ENCODE results near the gene OPA1. TPM values are rescaled to one million over a fixed set of nuclear protein-coding genes. Genes with fewer than 3 reads are reported as not detected.

OPA1 gene
- total RNA-seq, 4 donors from 2014 or later = 33.0 to 57.4 (median 39.4) TPM

- no peak for TF ChIP-seq POLR2A (IDR thresholded peaks at IDR 0.05)
- TF ChIP-seq, protein P1, sequence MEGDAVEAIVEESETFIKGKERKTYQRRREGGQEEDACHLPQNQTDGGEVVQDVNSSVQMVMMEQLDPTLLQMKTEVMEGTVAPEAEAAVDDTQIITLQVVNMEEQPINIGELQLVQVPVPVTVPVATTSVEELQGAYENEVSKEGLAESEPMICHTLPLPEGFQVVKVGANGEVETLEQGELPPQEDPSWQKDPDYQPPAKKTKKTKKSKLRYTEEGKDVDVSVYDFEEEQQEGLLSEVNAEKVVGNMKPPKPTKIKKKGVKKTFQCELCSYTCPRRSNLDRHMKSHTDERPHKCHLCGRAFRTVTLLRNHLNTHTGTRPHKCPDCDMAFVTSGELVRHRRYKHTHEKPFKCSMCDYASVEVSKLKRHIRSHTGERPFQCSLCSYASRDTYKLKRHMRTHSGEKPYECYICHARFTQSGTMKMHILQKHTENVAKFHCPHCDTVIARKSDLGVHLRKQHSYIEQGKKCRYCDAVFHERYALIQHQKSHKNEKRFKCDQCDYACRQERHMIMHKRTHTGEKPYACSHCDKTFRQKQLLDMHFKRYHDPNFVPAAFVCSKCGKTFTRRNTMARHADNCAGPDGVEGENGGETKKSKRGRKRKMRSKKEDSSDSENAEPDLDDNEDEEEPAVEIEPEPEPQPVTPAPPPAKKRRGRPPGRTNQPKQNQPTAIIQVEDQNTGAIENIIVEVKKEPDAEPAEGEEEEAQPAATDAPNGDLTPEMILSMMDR (IDR thresholded peaks at IDR 0.05) = no peak
- intact Hi-C loops (cut with DNase I; ENCODE audit: low total_unique reads) = loop anchor here (10.0 kb wide), 1 partner anchor 652 kb away; no protein-coding TSS in a partner anchor
- DNase-seq (ENCODE audit: low spot score in 2 of 2) = no peak
- no peak overlapping the region for H3K4me3 ChIP-seq (ENCODE audit: low read depth, poor library complexity, severe bottlenecking)
- WGBS, 2 donors = 91 to 93% methylated on average over 7 of the region's 7 CpGs
These were observed 69.8 kb downstream of the OPA1 start for GRCh38 chr3:193662757-193663322.

DNA sequence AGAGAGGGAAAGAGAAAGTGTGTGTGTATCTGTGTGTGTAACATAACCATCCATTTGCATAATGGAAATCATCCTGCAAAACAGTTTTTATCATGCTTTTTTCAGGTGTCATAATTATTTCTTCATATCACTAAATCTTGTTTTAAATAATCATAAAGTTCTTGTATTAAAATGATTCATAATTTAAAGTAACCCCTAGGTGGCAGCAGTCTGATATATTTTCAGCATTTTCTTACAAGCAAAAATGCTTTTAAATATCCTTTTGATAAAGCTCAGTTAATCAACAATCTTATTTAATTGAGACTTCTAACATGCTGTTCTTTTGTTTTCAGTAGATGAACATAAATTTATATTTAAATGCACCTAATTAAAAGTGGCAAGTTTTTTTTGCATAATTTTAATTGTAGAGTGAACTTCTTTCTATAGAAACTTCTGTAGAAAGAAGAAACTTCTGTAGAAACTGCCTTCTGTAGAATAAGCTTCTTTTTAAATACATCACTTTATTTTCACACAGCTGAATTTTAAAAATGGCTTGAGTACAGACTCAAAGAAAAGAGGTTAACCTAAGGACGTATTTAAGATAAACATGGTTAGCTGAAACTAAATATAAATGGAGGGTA is 72.5 kb downstream of the OPA1 start:
- TF ChIP-seq, protein P1 (IDR thresholded peaks at IDR 0.05) = no peak
- no peak for TF ChIP-seq POLR2A (IDR thresholded peaks at IDR 0.05)
- 90 to 92% methylated on average over 1 of the region's 1 CpG for WGBS, 2 donors
- H3K4me3 ChIP-seq (ENCODE audit: low read depth, poor library complexity, severe bottlenecking) = no peak overlapping the region
- intact Hi-C loops (cut with DNase I; ENCODE audit: low total_unique reads) = loop anchor here (10.0 kb wide), 1 partner anchor 649 kb away; no protein-coding TSS in a partner anchor
- DNase-seq (ENCODE audit: low spot score in 2 of 2) = no peak

- intact Hi-C loops (cut with DNase I; ENCODE audit: low total_unique reads) = no loop called here
- no peak for DNase-seq (ENCODE audit: low spot score in 2 of 2)
- no peak for TF ChIP-seq POLR2A (IDR thresholded peaks at IDR 0.05)
- TF ChIP-seq, protein P1 (IDR thresholded peaks at IDR 0.05) = no peak
- no peak overlapping the region for H3K4me3 ChIP-seq (ENCODE audit: low read depth, poor library complexity, severe bottlenecking)
- WGBS, 2 donors = 91 to 95% methylated on average over 7 of the region's 7 CpGs
These were observed 80.8 kb downstream of the OPA1 start for GRCh38 chr3:193673845-193674244.

DNA sequence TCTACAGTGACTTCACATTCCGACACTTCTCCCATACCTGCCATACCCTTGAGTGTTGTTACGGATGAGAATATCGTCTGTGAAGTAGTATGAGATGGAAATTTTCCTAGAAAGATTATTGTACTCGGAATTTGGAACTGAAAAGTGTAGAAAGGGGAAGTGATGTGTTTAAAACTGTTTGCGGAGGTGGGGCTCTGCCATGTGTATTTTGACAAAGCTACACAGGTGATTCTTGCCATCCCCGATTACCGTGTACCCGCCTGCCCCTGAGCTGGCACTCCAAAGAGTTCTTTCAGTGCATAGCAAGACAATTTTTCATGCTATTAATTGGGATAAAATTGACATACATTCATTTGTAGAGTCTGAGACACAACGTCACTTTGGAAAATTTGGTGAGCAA is 81.7 kb downstream of the OPA1 start:
- TF ChIP-seq, protein P1 (IDR thresholded peaks at IDR 0.05) = no peak
- no peak for TF ChIP-seq POLR2A (IDR thresholded peaks at IDR 0.05)
- WGBS, 2 donors = 95 to 96% methylated on average over 9 of the region's 9 CpGs
- H3K4me3 ChIP-seq (ENCODE audit: low read depth, poor library complexity, severe bottlenecking) = no peak overlapping the region
- no peak for DNase-seq (ENCODE audit: low spot score in 2 of 2)
- intact Hi-C loops (cut with DNase I; ENCODE audit: low total_unique reads) = no loop called here

GRCh38 chr3:193677734-193678133 is 84.7 kb downstream of the OPA1 start:
- DNase-seq (ENCODE audit: low spot score in 2 of 2) = no peak
- WGBS, 2 donors = 93 to 94% methylated on average over 5 of the region's 5 CpGs
- no peak overlapping the region for H3K4me3 ChIP-seq (ENCODE audit: low read depth, poor library complexity, severe bottlenecking)
- TF ChIP-seq, protein P1 (IDR thresholded peaks at IDR 0.05) = no peak
- TF ChIP-seq POLR2A (IDR thresholded peaks at IDR 0.05) = no peak
- intact Hi-C loops (cut with DNase I; ENCODE audit: low total_unique reads) = no loop called here
